ENCODE data around the gene CCNG2.
A peak's percentile ranks its signal among the peaks of the same experiment; 100 is the strongest.

The CCNG2 gene

GRCh38 chr4:77201343-77201742 lies 44.3 kb downstream of the CCNG2 start:
- DNase-seq (ENCODE audit: low spot score in 2 of 2) (no peak), ATAC-seq (replicated peaks; ENCODE audit: extremely low read depth, poor library complexity, severe bottlenecking) (no peak)
- Mint-ChIP-seq H3K4me3 (no peak overlapping the region), H3K27me3 (peaks cover 28% of the 10 kb centered on the region), H3K9me3 (no peaks in the 10 kb centered on the region), H3K36me3 (ENCODE audit: insufficient read depth) (no peaks in the 10 kb centered on the region), H3K27ac (ENCODE audit: low read depth) (no peak overlapping the region), H3K4me1 (no peaks in the 10 kb centered on the region)

GRCh38 chr4:77201857-77202256 lies 44.9 kb downstream of the CCNG2 start:
- H3K9me3 Mint-ChIP-seq = no peaks in the 10 kb centered on the region
- no peak for ATAC-seq (replicated peaks; ENCODE audit: extremely low read depth, poor library complexity, severe bottlenecking)
- no peak overlapping the region for H3K4me3 Mint-ChIP-seq
- H3K4me1 Mint-ChIP-seq = no peaks in the 10 kb centered on the region
- no peak for DNase-seq (ENCODE audit: low spot score in 2 of 2)
- no peak overlapping the region for H3K27ac Mint-ChIP-seq (ENCODE audit: low read depth)
- peaks cover 33% of the 10 kb centered on the region for H3K27me3 Mint-ChIP-seq
- no peaks in the 10 kb centered on the region for H3K36me3 Mint-ChIP-seq (ENCODE audit: insufficient read depth)

GRCh38 chr4:77202491-77202890 lies 45.5 kb downstream of the CCNG2 start:
- no peaks in the 10 kb centered on the region for H3K36me3 Mint-ChIP-seq (ENCODE audit: insufficient read depth)
- DNase-seq (ENCODE audit: low spot score in 2 of 2) = no peak
- no peaks in the 10 kb centered on the region for H3K4me1 Mint-ChIP-seq
- H3K9me3 Mint-ChIP-seq = no peaks in the 10 kb centered on the region
- no peak overlapping the region for H3K27ac Mint-ChIP-seq (ENCODE audit: low read depth)
- no peak overlapping the region for H3K4me3 Mint-ChIP-seq
- ATAC-seq (replicated peaks; ENCODE audit: extremely low read depth, poor library complexity, severe bottlenecking) = no peak
- H3K27me3 Mint-ChIP-seq = peaks cover 33% of the 10 kb centered on the region

- Mint-ChIP-seq H3K36me3 (ENCODE audit: insufficient read depth) (no peaks in the 10 kb centered on the region), H3K9me3 (no peaks in the 10 kb centered on the region), H3K4me3 (no peak overlapping the region), H3K27ac (ENCODE audit: low read depth) (no peak overlapping the region), H3K27me3 (peaks cover 33% of the 10 kb centered on the region), H3K4me1 (no peaks in the 10 kb centered on the region)
- DNase-seq (ENCODE audit: low spot score in 2 of 2) (peak; percentile 44 to 50), ATAC-seq (replicated peaks; ENCODE audit: extremely low read depth, poor library complexity, severe bottlenecking) (no peak)
Measured at GRCh38 chr4:77203380-77204197, 46.6 kb downstream of the CCNG2 start.

- no peak for DNase-seq (ENCODE audit: low spot score in 2 of 2)
- no peak for ATAC-seq (replicated peaks; ENCODE audit: extremely low read depth, poor library complexity, severe bottlenecking)
- Mint-ChIP-seq H3K27ac (ENCODE audit: low read depth) (no peak overlapping the region), H3K4me3 (no peak overlapping the region), H3K9me3 (no peaks in the 10 kb centered on the region), H3K4me1 (no peaks in the 10 kb centered on the region), H3K36me3 (ENCODE audit: insufficient read depth) (no peaks in the 10 kb centered on the region), H3K27me3 (peaks cover 24% of the 10 kb centered on the region)
Measured at GRCh38 chr4:77204621-77205020, 47.6 kb downstream of the CCNG2 start.

GRCh38 chr4:77209012-77209411 lies 52.0 kb downstream of the CCNG2 start:
- ATAC-seq (replicated peaks; ENCODE audit: extremely low read depth, poor library complexity, severe bottlenecking) (no peak), DNase-seq (ENCODE audit: low spot score in 2 of 2) (no peak)
- H3K27ac Mint-ChIP-seq (ENCODE audit: low read depth) = no peak overlapping the region
- peaks cover 15% of the 10 kb centered on the region for H3K27me3 Mint-ChIP-seq
- no peaks in the 10 kb centered on the region for H3K4me1 Mint-ChIP-seq
- no peaks in the 10 kb centered on the region for H3K9me3 Mint-ChIP-seq
- H3K36me3 Mint-ChIP-seq (ENCODE audit: insufficient read depth) = no peaks in the 10 kb centered on the region
- H3K4me3 Mint-ChIP-seq = no peak overlapping the region

- Mint-ChIP-seq H3K4me1 (no peaks in the 10 kb centered on the region), H3K27me3 (peaks cover 23% of the 10 kb centered on the region), H3K4me3 (no peak overlapping the region), H3K27ac (ENCODE audit: low read depth) (no peak overlapping the region), H3K36me3 (ENCODE audit: insufficient read depth) (no peaks in the 10 kb centered on the region), H3K9me3 (no peaks in the 10 kb centered on the region)
- no peak for ATAC-seq (replicated peaks; ENCODE audit: extremely low read depth, poor library complexity, severe bottlenecking)
- DNase-seq (ENCODE audit: low spot score in 2 of 2) = no peak
Measured at GRCh38 chr4:77209936-77210335, 52.9 kb downstream of the CCNG2 start.

- no peaks in the 10 kb centered on the region for H3K4me1 Mint-ChIP-seq
- no peaks in the 10 kb centered on the region for H3K9me3 Mint-ChIP-seq
- no peak overlapping the region for H3K27ac Mint-ChIP-seq (ENCODE audit: low read depth)
- no peak for ATAC-seq (replicated peaks; ENCODE audit: extremely low read depth, poor library complexity, severe bottlenecking)
- peaks cover 2% of the 10 kb centered on the region for H3K36me3 Mint-ChIP-seq (ENCODE audit: insufficient read depth)
- H3K4me3 Mint-ChIP-seq = no peak overlapping the region
- peaks cover 27% of the 10 kb centered on the region for H3K27me3 Mint-ChIP-seq
- no peak for DNase-seq (ENCODE audit: low spot score in 2 of 2)
Measured at GRCh38 chr4:77215107-77215506, 58.1 kb downstream of the CCNG2 start.

GRCh38 chr4:77217526-77217925 lies 60.5 kb downstream of the CCNG2 start:
- H3K27ac Mint-ChIP-seq (ENCODE audit: low read depth) = no peak overlapping the region
- peaks cover 2% of the 10 kb centered on the region for H3K36me3 Mint-ChIP-seq (ENCODE audit: insufficient read depth)
- H3K4me3 Mint-ChIP-seq = no peak overlapping the region
- DNase-seq (ENCODE audit: low spot score in 2 of 2) (no peak), ATAC-seq (replicated peaks; ENCODE audit: extremely low read depth, poor library complexity, severe bottlenecking) (no peak)
- H3K4me1 Mint-ChIP-seq = no peaks in the 10 kb centered on the region
- no peaks in the 10 kb centered on the region for H3K9me3 Mint-ChIP-seq
- peaks cover 27% of the 10 kb centered on the region for H3K27me3 Mint-ChIP-seq

GRCh38 chr4:77219266-77219665 lies 62.3 kb downstream of the CCNG2 start:
- Mint-ChIP-seq H3K36me3 (ENCODE audit: insufficient read depth) (peaks cover 2% of the 10 kb centered on the region), H3K4me3 (no peak overlapping the region), H3K27me3 (peaks cover 38% of the 10 kb centered on the region), H3K4me1 (no peaks in the 10 kb centered on the region), H3K9me3 (no peaks in the 10 kb centered on the region), H3K27ac (ENCODE audit: low read depth) (no peak overlapping the region)
- ATAC-seq (replicated peaks; ENCODE audit: extremely low read depth, poor library complexity, severe bottlenecking) = no peak
- no peak for DNase-seq (ENCODE audit: low spot score in 2 of 2)

All from central memory CD8-positive, alpha-beta T cell (primary cell).